ENCODE measurements around the gene AWAT2. TPM values are rescaled to one million over a fixed set of nuclear protein-coding genes. Genes with fewer than 3 reads are reported as not detected.

The AWAT2 gene
- total RNA-seq, 2 experiments from 2014 or later, result not detected

DNA sequence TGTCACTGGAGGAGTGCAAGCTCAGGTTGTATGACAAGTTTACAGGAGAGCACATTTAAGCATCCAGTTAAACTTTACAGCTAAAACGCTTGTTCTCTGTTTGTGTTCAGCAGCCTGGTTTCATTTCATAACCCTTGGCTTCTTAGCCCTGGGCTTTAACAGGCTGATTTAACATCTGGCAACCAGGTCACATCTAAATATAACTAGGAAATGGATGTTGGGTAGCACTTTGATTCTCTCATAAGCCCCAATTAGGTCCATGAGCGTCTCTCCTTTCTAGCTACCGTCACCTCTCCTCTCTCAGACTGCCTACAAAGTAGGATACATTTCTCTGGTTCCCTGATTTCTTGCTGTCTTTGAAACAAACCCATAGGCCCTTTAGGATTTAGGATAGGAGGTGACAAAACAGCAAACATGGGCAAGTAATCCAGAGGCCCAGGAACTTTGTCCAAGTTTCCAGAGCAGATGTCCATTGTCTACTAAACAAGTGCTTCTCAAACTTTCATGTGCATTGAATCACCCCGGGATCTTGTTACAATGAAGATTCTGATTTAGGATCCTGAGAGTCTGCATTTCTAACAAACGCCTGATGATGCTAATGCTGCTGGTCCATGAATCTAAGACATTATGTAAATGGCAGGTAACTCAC lies 35.0 kb upstream of the AWAT2 start:
- Histone ChIP-seq H3K4me1 (ENCODE audit: insufficient read depth, low read length) (no peaks in the 10 kb centered on the region), H3K9me3 (ENCODE audit: control insufficient read depth in 1 of 2, insufficient read depth in 1 of 2, low read length in 2 of 2) (no peaks in the 10 kb centered on the region), H3K4me3 (ENCODE audit: low read length) (no peak overlapping the region), H3K27me3 (ENCODE audit: control insufficient read depth in 1 of 2, insufficient read depth in 2 of 2, low read length in 2 of 2) (peaks cover 0 to 2% of the 10 kb centered on the region in 2 experiments), H3K27ac (ENCODE audit: low read depth in 1 of 2, low read length in 2 of 2) (no peak overlapping the region), H3K36me3 (ENCODE audit: insufficient read depth, low read length) (no peaks in the 10 kb centered on the region)
- intact Hi-C loops (cut with DNase I, micrococcal nuclease), result no loop called here
- ChIA-PET CTCF (interaction anchor here (0.6 kb wide), 1 partner anchor 72 kb away, joined by 3 read pairs; no protein-coding TSS in a partner anchor), POLR2A (no interaction called here)
- no peak for ATAC-seq (ENCODE audit: poor library complexity)
- Mint-ChIP-seq H3K36me3 (ENCODE audit: low read depth) (no peaks in the 10 kb centered on the region), H3K27me3 (no peaks in the 10 kb centered on the region), H3K27ac (no peak overlapping the region), H3K9me3 (no peaks in the 10 kb centered on the region), H3K4me1 (ENCODE audit: low read depth) (no peaks in the 10 kb centered on the region), H3K4me3 (no peak overlapping the region)
- TF ChIP-seq, protein P1, sequence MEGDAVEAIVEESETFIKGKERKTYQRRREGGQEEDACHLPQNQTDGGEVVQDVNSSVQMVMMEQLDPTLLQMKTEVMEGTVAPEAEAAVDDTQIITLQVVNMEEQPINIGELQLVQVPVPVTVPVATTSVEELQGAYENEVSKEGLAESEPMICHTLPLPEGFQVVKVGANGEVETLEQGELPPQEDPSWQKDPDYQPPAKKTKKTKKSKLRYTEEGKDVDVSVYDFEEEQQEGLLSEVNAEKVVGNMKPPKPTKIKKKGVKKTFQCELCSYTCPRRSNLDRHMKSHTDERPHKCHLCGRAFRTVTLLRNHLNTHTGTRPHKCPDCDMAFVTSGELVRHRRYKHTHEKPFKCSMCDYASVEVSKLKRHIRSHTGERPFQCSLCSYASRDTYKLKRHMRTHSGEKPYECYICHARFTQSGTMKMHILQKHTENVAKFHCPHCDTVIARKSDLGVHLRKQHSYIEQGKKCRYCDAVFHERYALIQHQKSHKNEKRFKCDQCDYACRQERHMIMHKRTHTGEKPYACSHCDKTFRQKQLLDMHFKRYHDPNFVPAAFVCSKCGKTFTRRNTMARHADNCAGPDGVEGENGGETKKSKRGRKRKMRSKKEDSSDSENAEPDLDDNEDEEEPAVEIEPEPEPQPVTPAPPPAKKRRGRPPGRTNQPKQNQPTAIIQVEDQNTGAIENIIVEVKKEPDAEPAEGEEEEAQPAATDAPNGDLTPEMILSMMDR (IDR thresholded peaks at IDR 0.05), result no peak
- DNase-seq, result no peak

DNA sequence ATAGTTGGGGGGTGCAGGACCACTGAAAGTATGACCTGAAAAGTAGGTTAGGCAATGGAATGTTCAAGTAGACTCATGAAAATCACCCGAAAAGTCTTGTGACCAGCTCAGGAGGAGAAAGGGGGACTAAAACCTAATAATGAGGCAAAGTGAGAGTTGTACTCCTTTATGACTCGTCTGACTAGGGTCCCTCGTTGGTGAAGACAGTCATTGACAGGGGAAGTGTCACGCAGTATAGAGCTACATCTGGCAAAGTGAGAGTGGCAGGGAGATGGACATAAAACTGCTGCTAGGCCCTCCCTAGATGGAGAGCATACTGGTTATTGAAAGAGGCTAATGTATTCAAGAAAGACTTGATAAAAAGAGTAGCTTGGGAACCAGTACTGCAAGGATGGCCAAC lies 33.0 kb upstream of the AWAT2 start:
- H3K4me1 ChIP-seq (ENCODE audit: insufficient read depth, low read length), result no peaks in the 10 kb centered on the region
- ChIA-PET POLR2A (no interaction called here), CTCF (no interaction called here)
- TF ChIP-seq, protein P1 (IDR thresholded peaks at IDR 0.05), result no peak
- no peaks in the 10 kb centered on the region for H3K9me3 Mint-ChIP-seq
- H3K27me3 Mint-ChIP-seq, result no peaks in the 10 kb centered on the region
- no peak overlapping the region for H3K27ac ChIP-seq (ENCODE audit: low read depth in 1 of 2, low read length in 2 of 2)
- intact Hi-C loops (cut with DNase I, micrococcal nuclease), result no loop called here
- no peaks in the 10 kb centered on the region for H3K36me3 Mint-ChIP-seq (ENCODE audit: low read depth)
- peaks cover 0 to 2% of the 10 kb centered on the region in 2 experiments for H3K27me3 ChIP-seq (ENCODE audit: control insufficient read depth in 1 of 2, insufficient read depth in 2 of 2, low read length in 2 of 2)
- DNase-seq (no peak), ATAC-seq (ENCODE audit: poor library complexity) (no peak)
- H3K36me3 ChIP-seq (ENCODE audit: insufficient read depth, low read length), result no peaks in the 10 kb centered on the region
- H3K4me3 ChIP-seq (ENCODE audit: low read length), result no peak overlapping the region
- no peak overlapping the region for H3K4me3 Mint-ChIP-seq
- H3K9me3 ChIP-seq (ENCODE audit: control insufficient read depth in 1 of 2, insufficient read depth in 1 of 2, low read length in 2 of 2), result no peaks in the 10 kb centered on the region
- H3K4me1 Mint-ChIP-seq (ENCODE audit: low read depth), result no peaks in the 10 kb centered on the region
- no peak overlapping the region for H3K27ac Mint-ChIP-seq

DNA sequence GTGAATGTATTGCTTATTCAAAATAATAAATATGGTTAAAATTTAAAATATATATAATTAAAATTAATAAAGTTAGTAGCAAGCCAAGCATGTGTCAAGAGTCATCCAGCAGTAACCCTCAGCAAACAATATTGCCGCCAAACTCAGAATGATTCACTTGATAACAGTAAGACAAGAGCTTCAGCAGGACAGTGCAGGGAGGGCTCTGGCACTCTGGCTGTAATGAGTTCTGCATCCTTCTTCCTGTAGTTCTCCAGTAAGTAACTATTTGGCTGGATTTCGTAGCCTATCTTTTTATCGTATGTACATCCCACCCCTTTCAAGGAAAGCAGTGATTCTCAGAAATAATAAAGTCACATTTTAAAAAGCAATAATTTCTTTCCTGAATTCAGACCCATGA lies 30.1 kb upstream of the AWAT2 start:
- no peaks in the 10 kb centered on the region for H3K4me1 Mint-ChIP-seq (ENCODE audit: low read depth)
- Histone ChIP-seq H3K9me3 (ENCODE audit: control insufficient read depth in 1 of 2, insufficient read depth in 1 of 2, low read length in 2 of 2) (no peaks in the 10 kb centered on the region), H3K4me3 (ENCODE audit: low read length) (no peak overlapping the region), H3K4me1 (ENCODE audit: insufficient read depth, low read length) (no peaks in the 10 kb centered on the region), H3K27me3 (ENCODE audit: control insufficient read depth in 1 of 2, insufficient read depth in 2 of 2, low read length in 2 of 2) (no peaks in the 10 kb centered on the region), H3K27ac (ENCODE audit: low read depth in 1 of 2, low read length in 2 of 2) (no peak overlapping the region), H3K36me3 (ENCODE audit: insufficient read depth, low read length) (no peaks in the 10 kb centered on the region)
- no peak overlapping the region for H3K4me3 Mint-ChIP-seq
- no peaks in the 10 kb centered on the region for H3K9me3 Mint-ChIP-seq
- H3K27ac Mint-ChIP-seq, result no peak overlapping the region
- TF ChIP-seq, protein P1 (IDR thresholded peaks at IDR 0.05), result no peak
- POLR2A ChIA-PET, result no interaction called here
- no peaks in the 10 kb centered on the region for H3K36me3 Mint-ChIP-seq (ENCODE audit: low read depth)
- ATAC-seq (ENCODE audit: poor library complexity) (no peak), DNase-seq (no peak)
- H3K27me3 Mint-ChIP-seq, result no peaks in the 10 kb centered on the region
- CTCF ChIA-PET, result interaction anchor here (1.3 kb wide), 1 partner anchor 8 kb away, joined by 3 read pairs; no protein-coding TSS in a partner anchor
- intact Hi-C loops (cut with DNase I, micrococcal nuclease), result no loop called here
